Stimulated activated CD4-positive, alpha-beta T cell treated with anti-CD3 and anti-CD28 coated beads, Interleukin-1b, Interleukin-23, amount 100 ng/mL, for 24 hours (primary cell): ENCODE results near the gene ERC1.
"Not testable (repeated sequence)": the region's sequence is repeated elsewhere in the genome, so short reads cannot be mapped to it uniquely, and the experiment has no call there.

Source experiments
- DNase-seq, 4 experiments: peaks; one replicate each; pipeline ENCODE4 v3.0.0-alpha.2; 2020; ENCODE audit warnings: low read depth in 4 of 4, low spot score in 1 of 4

The ERC1 gene

GRCh38 chr12:1071182-1071581 lies 80.2 kb downstream of the ERC1 start:
- no peak for DNase-seq

- DNase-seq, result no peak
Observed at GRCh38 chr12:1073652-1074051, 82.6 kb downstream of the ERC1 start.

GRCh38 chr12:1077036-1077803 lies 86.2 kb downstream of the ERC1 start:
- no peak for DNase-seq

- no peak for DNase-seq
Observed at GRCh38 chr12:1078002-1078401, 87.0 kb downstream of the ERC1 start.

GRCh38 chr12:1080520-1081223 lies 89.6 kb downstream of the ERC1 start:
- no peak for DNase-seq

- no peak for DNase-seq
Observed at GRCh38 chr12:1083151-1083888, 92.3 kb downstream of the ERC1 start.

- no peak for DNase-seq
Observed at GRCh38 chr12:1083889-1084262, 92.9 kb downstream of the ERC1 start.

GRCh38 chr12:1091350-1091749 lies 100.3 kb downstream of the ERC1 start:
- no peak for DNase-seq

GRCh38 chr12:1093166-1093751 lies 102.2 kb downstream of the ERC1 start:
- peak in 1 of 4 experiments; percentile 7 for DNase-seq

- DNase-seq, result no peak
Observed at GRCh38 chr12:1094714-1095113, 103.7 kb downstream of the ERC1 start.

- DNase-seq, result peak in 1 of 4 experiments; percentile 12
Observed at GRCh38 chr12:1099158-1099557, 108.1 kb downstream of the ERC1 start.

- not testable (repeated sequence) for DNase-seq
Observed at GRCh38 chr12:1099618-1100017, 108.6 kb downstream of the ERC1 start.

- DNase-seq, result no peak
Observed at GRCh38 chr12:1102115-1102514, 111.1 kb downstream of the ERC1 start.

GRCh38 chr12:1102791-1103450 lies 111.9 kb downstream of the ERC1 start:
- no peak for DNase-seq

- no peak for DNase-seq
Observed at GRCh38 chr12:1103632-1104031, 112.6 kb downstream of the ERC1 start.

- no peak for DNase-seq
Observed at GRCh38 chr12:1104088-1104800, 113.2 kb downstream of the ERC1 start.

- no peak for DNase-seq
Observed at GRCh38 chr12:1107669-1108068, 116.6 kb downstream of the ERC1 start.

- DNase-seq, result no peak
Observed at GRCh38 chr12:1108276-1108675, 117.3 kb downstream of the ERC1 start.

- no peak for DNase-seq
Observed at GRCh38 chr12:1115484-1116231, 124.6 kb downstream of the ERC1 start.

GRCh38 chr12:1117371-1117770 lies 126.3 kb downstream of the ERC1 start:
- no peak for DNase-seq
